ENCODE measurements around the gene UGT8.
"Not testable (repeated sequence)": the region's sequence is repeated elsewhere in the genome, so short reads cannot be mapped to it uniquely, and the experiment has no call there.

DNA sequence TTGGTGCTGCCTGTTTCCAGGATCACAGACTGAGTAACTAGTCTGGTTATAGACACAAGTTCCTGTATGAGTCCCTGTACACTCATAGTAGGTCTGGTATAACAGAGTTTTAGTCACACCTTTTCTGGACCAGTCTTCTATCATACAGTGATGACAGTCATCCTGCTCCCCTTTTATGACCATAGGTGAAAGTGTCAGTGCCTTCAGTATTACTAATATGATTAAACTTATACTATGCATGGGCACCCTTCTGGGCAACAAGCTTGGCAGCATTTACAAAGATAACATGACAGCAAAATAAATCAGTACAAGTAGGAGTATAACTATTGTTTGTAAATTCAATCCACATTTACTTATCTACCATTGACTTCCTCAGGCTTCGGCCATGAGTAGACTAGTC, 8.2 kb upstream of the UGT8 start:
- not testable (repeated sequence) for TF ChIP-seq POLR2A (IDR thresholded peaks at IDR 0.05; ENCODE audit: low read length); GATA1 (IDR thresholded peaks at IDR 0.05; ENCODE audit: low read depth, low read length)

Data from erythroblast (primary cell).